ENCODE results near the gene GHSR.

GHSR gene

DNA sequence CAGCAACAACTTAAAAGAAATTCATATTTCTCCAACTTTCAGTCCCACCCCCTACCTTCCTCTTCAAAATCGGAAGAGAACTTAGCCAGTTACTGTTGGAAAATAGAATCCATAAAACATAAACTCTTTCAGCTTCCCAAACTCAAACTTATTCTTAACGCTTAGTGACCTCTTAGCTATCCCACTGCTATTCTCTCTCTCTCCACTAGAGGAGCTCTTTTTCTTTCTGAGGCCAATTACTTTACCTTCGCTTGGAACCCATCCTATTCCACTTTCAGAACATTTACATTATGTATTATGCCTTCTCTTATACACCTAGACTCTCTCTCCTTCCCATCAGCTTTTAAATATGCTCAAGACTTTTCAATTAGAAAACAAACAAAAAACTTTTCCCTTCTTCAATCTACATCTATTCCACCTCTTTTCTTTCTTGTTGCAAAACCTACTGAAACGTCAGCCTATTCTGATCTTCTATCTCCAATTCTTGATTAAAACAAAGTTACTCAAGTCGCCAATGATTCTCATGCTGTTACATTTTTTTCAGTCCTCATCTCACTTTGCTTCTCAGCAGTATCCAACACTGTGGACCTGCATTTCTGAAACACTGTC is 13.4 kb upstream of the GHSR start:
- no peaks in the 10 kb centered on the region for H3K27me3 ChIP-seq (ENCODE audit: control insufficient read depth, insufficient read depth, low read length)
- H3K4me3 ChIP-seq (ENCODE audit: low read length) = no peak overlapping the region
- H3K9me3 ChIP-seq (ENCODE audit: control insufficient read depth, low read length) = no peaks in the 10 kb centered on the region
- H3K4me1 ChIP-seq (ENCODE audit: control insufficient read depth, insufficient read depth, low read length) = peaks cover under 1% of the 10 kb centered on the region
- H3K36me3 ChIP-seq (ENCODE audit: control insufficient read depth, insufficient read depth, low read length) = no peaks in the 10 kb centered on the region
- no peak overlapping the region for H3K9ac ChIP-seq (ENCODE audit: low read length)

DNA sequence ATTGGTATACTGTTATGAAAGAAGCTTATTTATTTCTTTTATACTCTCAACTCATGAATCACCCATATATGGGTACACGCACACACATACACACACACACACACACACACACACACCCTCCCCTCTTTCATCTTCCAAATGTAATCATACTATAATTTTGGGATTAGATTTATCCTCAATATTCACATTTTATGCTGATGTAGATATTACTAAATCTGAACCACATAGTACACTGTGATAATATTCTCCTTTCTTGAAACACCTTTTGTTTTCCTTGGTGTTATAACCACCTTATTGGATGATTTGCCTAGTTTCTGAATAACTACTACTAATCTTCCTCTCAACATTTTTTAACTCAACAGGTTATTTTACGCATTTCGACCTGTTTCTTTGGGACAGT is 8.1 kb upstream of the GHSR start:
- no peak overlapping the region for H3K4me3 ChIP-seq (ENCODE audit: low read length)
- no peaks in the 10 kb centered on the region for H3K9me3 ChIP-seq (ENCODE audit: control insufficient read depth, low read length)
- H3K4me1 ChIP-seq (ENCODE audit: control insufficient read depth, insufficient read depth, low read length) = no peaks in the 10 kb centered on the region
- no peak overlapping the region for H3K9ac ChIP-seq (ENCODE audit: low read length)
- no peaks in the 10 kb centered on the region for H3K36me3 ChIP-seq (ENCODE audit: control insufficient read depth, insufficient read depth, low read length)
- peaks cover 2% of the 10 kb centered on the region for H3K27me3 ChIP-seq (ENCODE audit: control insufficient read depth, insufficient read depth, low read length)

DNA sequence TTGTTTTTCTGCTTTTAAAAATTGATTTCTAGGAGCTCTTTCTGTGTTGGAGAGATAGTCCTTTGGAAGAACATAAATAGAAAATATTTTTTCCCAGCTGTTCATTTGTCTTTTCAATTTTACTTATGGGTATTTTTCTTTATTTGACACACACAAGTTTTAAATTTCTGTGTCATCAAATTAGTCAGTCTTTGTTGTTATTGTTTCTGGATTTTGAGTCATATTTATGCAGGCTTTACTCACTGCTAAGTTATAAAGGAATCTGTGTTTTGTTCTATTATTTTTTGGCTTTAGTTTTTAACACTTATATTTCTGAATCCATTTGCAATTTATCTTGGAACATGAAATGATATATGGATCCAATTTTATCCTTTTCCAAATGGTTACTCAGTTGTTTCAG is 5.9 kb upstream of the GHSR start:
- no peaks in the 10 kb centered on the region for H3K4me1 ChIP-seq (ENCODE audit: control insufficient read depth, insufficient read depth, low read length)
- peaks cover 23% of the 10 kb centered on the region for H3K27me3 ChIP-seq (ENCODE audit: control insufficient read depth, insufficient read depth, low read length)
- no peak overlapping the region for H3K4me3 ChIP-seq (ENCODE audit: low read length)
- no peak overlapping the region for H3K9ac ChIP-seq (ENCODE audit: low read length)
- H3K9me3 ChIP-seq (ENCODE audit: control insufficient read depth, low read length) = no peaks in the 10 kb centered on the region
- no peaks in the 10 kb centered on the region for H3K36me3 ChIP-seq (ENCODE audit: control insufficient read depth, insufficient read depth, low read length)

DNA sequence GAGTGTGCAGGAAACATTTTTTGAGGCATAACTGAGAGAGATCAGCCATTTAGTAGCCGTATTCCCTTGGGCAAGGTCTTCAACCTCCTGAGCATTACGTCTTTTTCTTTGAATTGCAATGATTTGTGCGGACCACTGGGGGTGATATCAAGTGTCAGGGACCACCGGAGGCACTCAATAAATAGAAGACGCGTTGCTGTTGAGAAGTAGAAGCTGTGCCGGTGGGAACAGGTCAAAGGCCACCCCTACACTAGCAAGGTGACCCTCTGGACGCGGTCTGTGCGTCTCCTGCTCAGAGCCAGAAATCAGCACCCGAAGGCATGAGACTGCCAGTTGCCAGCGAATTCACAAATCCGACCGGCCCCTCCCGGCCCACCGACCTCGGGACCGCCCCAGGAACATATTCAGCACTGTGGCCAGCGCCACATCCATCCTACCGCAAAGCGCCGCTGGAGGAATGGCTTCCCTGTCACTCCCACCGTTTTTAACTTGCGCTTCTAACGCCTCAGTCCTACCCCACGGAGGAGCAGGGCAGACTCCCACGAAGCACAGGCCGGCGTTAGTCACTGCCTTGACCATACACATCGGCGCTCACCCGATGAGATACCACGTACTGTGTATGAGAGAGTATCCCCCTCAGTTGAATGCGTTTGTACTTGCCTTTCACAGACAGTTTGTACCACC is 1.4 kb upstream of the GHSR start:
- Histone ChIP-seq H3K9me3 (ENCODE audit: control insufficient read depth, low read length) (no peaks in the 10 kb centered on the region), H3K4me3 (ENCODE audit: low read length) (no peak overlapping the region), H3K27me3 (ENCODE audit: control insufficient read depth, insufficient read depth, low read length) (peaks cover 68% of the 10 kb centered on the region), H3K9ac (ENCODE audit: low read length) (no peak overlapping the region), H3K36me3 (ENCODE audit: control insufficient read depth, insufficient read depth, low read length) (no peaks in the 10 kb centered on the region), H3K4me1 (ENCODE audit: control insufficient read depth, insufficient read depth, low read length) (no peaks in the 10 kb centered on the region)

DNA sequence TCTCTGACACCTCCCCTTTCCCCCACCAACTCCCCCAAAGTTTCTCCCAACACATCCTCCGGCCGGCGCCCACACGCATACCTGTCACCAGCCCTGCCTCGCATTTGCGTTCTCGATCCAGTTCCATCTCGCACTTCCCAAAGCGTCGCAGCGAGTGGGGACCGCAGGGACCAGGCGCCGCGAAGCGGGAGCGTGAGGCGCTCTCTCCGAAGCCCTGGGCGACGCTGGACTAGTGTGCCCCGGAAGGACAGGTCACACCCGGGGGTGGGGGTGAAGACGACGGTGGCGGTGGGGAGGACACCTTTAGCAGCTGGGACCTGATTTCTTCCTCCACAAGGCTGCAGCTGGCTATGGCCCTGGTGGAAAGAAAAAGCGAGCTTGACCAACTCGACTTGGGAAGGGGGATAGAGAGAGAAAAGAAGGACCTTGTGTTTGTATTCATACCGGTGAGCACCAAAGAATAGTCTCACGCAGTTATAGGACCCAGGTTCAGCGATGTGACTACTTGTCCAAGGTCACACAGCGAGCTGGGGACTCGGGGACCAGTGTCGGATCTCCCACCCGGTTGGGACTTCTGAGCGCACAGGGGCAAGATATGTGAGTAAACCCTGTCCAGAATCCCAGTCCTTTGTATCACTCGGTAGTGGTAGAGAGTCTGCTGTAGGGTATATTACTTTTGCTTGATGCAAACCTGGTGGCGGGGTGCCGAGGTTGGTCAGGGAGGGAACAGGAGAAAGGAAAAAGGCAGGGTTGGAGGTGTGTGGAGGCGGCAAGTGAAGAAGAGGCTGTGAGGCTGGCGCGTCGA is 607 bp upstream of the GHSR start:
- Histone ChIP-seq H3K4me3 (ENCODE audit: low read length) (no peak overlapping the region), H3K4me1 (ENCODE audit: control insufficient read depth, insufficient read depth, low read length) (no peaks in the 10 kb centered on the region), H3K36me3 (ENCODE audit: control insufficient read depth, insufficient read depth, low read length) (no peaks in the 10 kb centered on the region), H3K9me3 (ENCODE audit: control insufficient read depth, low read length) (no peaks in the 10 kb centered on the region), H3K27me3 (ENCODE audit: control insufficient read depth, insufficient read depth, low read length) (peaks cover 68% of the 10 kb centered on the region), H3K9ac (ENCODE audit: low read length) (no peak overlapping the region)

DNA sequence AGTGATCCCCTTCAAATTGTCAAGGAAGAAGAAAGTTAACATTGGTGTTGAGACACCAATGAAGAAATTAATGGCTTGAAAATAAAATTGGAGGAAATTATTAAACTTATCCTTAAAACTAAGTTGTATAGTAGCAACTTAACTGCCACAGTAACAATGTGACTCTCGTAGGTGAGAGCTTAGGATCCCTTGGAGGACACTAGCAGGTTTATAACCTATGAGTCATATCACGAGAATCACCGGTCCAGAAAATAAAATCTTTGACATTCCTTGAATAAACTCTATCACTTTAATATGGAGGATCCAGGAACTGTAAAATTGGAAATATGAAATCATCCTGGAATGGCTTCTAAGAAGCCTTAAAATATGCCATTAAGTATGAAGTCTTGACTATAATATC is 2.1 kb downstream of the GHSR start:
- no peaks in the 10 kb centered on the region for H3K36me3 ChIP-seq (ENCODE audit: control insufficient read depth, insufficient read depth, low read length)
- H3K4me1 ChIP-seq (ENCODE audit: control insufficient read depth, insufficient read depth, low read length) = no peaks in the 10 kb centered on the region
- no peaks in the 10 kb centered on the region for H3K9me3 ChIP-seq (ENCODE audit: control insufficient read depth, low read length)
- H3K9ac ChIP-seq (ENCODE audit: low read length) = no peak overlapping the region
- H3K4me3 ChIP-seq (ENCODE audit: low read length) = no peak overlapping the region
- peaks cover 63% of the 10 kb centered on the region for H3K27me3 ChIP-seq (ENCODE audit: control insufficient read depth, insufficient read depth, low read length)

DNA sequence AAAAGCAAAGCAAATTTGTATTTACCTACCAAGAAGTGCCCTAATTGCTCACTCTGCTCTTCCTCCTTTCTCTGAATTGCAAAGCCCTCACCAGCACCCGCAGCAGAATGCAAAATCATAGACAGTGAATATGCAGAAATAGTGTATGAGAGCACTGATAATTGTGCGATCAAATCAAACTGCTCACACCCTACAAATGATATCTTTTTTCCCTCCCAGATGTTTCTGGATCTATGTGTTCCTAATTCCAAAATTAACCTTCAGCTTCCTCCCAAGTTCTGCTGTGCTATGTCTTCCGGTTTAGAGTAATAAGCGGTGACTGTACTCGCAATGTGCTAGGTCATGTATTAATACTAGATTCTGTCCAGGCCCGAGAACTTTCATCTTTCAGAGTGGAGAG is 3.4 kb downstream of the GHSR start:
- H3K9ac ChIP-seq (ENCODE audit: low read length) = no peak overlapping the region
- H3K4me3 ChIP-seq (ENCODE audit: low read length) = no peak overlapping the region
- H3K36me3 ChIP-seq (ENCODE audit: control insufficient read depth, insufficient read depth, low read length) = no peaks in the 10 kb centered on the region
- no peaks in the 10 kb centered on the region for H3K9me3 ChIP-seq (ENCODE audit: control insufficient read depth, low read length)
- H3K27me3 ChIP-seq (ENCODE audit: control insufficient read depth, insufficient read depth, low read length) = peaks cover 51% of the 10 kb centered on the region
- no peaks in the 10 kb centered on the region for H3K4me1 ChIP-seq (ENCODE audit: control insufficient read depth, insufficient read depth, low read length)

DNA sequence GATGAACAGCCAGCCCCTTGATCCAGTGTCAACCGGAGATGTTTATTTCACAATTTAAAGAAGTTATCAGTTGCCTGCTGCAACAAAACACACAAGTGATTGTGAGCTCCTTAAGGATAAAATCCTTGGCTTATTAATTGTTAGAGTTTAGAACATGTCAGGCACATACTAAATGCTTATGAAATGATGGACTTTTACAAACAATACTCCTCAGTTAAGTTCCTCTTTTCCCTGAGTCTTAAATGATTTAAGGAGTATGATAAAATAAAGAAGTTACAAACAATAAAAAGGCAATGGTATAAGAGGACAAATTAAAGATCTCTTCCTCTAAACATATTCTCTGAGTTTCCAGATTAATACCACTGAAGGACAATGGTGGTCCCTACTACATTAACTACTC is 5.7 kb downstream of the GHSR start:
- Histone ChIP-seq H3K36me3 (ENCODE audit: control insufficient read depth, insufficient read depth, low read length) (no peaks in the 10 kb centered on the region), H3K4me3 (ENCODE audit: low read length) (no peak overlapping the region), H3K9ac (ENCODE audit: low read length) (no peak overlapping the region), H3K27me3 (ENCODE audit: control insufficient read depth, insufficient read depth, low read length) (peaks cover 32% of the 10 kb centered on the region), H3K9me3 (ENCODE audit: control insufficient read depth, low read length) (no peaks in the 10 kb centered on the region), H3K4me1 (ENCODE audit: control insufficient read depth, insufficient read depth, low read length) (no peaks in the 10 kb centered on the region)

DNA sequence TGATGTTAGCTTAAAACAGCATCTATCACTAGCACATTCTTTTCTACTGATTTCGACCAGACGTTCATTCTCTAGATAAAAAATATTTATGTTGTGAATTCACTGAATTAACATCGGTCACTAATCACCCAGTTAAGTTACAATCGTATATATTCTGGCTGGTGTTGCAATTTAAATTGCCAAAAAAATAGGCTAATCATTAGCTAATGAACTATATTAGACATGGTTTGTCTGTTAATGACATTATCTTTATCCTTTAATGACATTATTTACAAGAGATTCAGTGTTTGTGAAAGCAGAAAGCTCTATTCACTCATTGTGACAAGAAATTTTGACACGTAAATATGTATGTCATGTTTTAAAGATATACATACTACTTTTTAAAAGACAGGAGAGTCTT is 6.7 kb downstream of the GHSR start:
- Histone ChIP-seq H3K36me3 (ENCODE audit: control insufficient read depth, insufficient read depth, low read length) (no peaks in the 10 kb centered on the region), H3K4me1 (ENCODE audit: control insufficient read depth, insufficient read depth, low read length) (no peaks in the 10 kb centered on the region), H3K4me3 (ENCODE audit: low read length) (no peak overlapping the region), H3K27me3 (ENCODE audit: control insufficient read depth, insufficient read depth, low read length) (peaks cover 23% of the 10 kb centered on the region), H3K9me3 (ENCODE audit: control insufficient read depth, low read length) (no peaks in the 10 kb centered on the region), H3K9ac (ENCODE audit: low read length) (no peak overlapping the region)

DNA sequence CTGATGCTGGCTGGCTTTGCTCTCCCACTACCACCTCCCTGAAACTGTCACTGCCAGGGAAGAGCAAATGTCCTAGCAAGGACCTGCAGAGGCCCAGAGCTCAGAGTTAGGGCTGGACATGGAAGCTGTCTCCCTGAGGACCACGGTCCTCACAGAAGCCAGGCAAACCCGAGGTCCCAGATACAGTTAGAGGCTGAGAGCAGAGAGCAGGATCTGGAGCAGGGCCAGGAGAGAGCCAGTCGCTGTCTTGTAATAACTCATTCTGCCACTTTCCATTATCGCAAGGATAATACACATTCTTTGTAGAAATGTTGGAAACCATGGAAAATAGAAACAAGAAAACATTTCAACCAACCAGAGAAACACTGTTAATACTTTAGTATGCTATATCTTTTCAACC is 10.1 kb downstream of the GHSR start:
- no peaks in the 10 kb centered on the region for H3K4me1 ChIP-seq (ENCODE audit: control insufficient read depth, insufficient read depth, low read length)
- H3K36me3 ChIP-seq (ENCODE audit: control insufficient read depth, insufficient read depth, low read length) = no peaks in the 10 kb centered on the region
- no peak overlapping the region for H3K9ac ChIP-seq (ENCODE audit: low read length)

DNA sequence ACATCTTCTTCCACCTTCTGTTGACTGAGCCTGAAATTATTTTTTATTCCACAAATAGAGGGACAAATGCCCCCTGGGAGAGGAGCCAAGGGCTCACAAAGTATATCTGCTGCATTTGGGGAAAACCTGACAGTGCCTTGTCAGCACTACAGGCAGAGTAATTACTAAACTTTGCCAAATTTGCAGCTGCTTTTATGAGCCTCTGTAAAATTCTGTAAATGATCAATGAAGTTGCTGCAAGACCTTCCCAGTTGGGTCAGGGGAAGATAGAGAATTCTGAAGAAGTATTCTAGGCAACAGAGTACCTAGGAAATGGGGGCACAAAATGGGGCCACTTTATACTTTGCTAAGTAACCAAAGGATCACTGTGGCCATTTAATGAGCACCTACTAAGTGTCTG is 10.5 kb downstream of the GHSR start:
- Histone ChIP-seq H3K36me3 (ENCODE audit: control insufficient read depth, insufficient read depth, low read length) (no peaks in the 10 kb centered on the region), H3K9me3 (ENCODE audit: control insufficient read depth, low read length) (no peaks in the 10 kb centered on the region), H3K27me3 (ENCODE audit: control insufficient read depth, insufficient read depth, low read length) (peaks cover 3% of the 10 kb centered on the region), H3K4me1 (ENCODE audit: control insufficient read depth, insufficient read depth, low read length) (no peaks in the 10 kb centered on the region), H3K9ac (ENCODE audit: low read length) (no peak overlapping the region), H3K4me3 (ENCODE audit: low read length) (no peak overlapping the region)

More for the DNA sequence above, 10.1 kb downstream of the GHSR start:
- Histone ChIP-seq H3K4me3 (ENCODE audit: low read length) (no peak overlapping the region), H3K27me3 (ENCODE audit: control insufficient read depth, insufficient read depth, low read length) (peaks cover 3% of the 10 kb centered on the region), H3K9me3 (ENCODE audit: control insufficient read depth, low read length) (no peaks in the 10 kb centered on the region)

DNA sequence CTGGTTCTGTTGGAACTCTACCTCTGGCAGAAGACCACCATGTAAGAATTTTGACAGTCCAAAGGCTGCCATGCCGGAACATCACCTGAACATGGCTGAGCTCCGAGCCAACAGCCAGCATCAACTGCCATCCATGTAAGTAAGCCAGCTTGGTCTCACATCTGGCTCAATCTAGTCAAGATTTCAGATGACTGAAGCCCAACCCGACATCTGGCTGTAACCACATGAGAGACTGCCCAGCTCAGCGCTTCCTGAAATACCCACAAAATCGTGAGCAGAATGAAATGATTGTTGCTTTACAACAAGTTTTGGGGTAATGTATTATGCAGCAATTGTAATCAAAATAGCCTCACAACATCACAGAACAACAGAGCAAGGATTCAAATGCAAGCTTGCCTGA is 32.9 kb downstream of the GHSR start:
- H3K9ac ChIP-seq (ENCODE audit: low read length) = no peak overlapping the region
- H3K4me3 ChIP-seq (ENCODE audit: low read length) = no peak overlapping the region
- no peaks in the 10 kb centered on the region for H3K9me3 ChIP-seq (ENCODE audit: control insufficient read depth, low read length)
- H3K27me3 ChIP-seq (ENCODE audit: control insufficient read depth, insufficient read depth, low read length) = peaks cover 8% of the 10 kb centered on the region
- no peaks in the 10 kb centered on the region for H3K36me3 ChIP-seq (ENCODE audit: control insufficient read depth, insufficient read depth, low read length)
- no peaks in the 10 kb centered on the region for H3K4me1 ChIP-seq (ENCODE audit: control insufficient read depth, insufficient read depth, low read length)

Data from mucosa of stomach (tissue), 1 donor.